GM21360 (cell line): ENCODE data around the gene ARHGEF1.
"Not testable (repeated sequence)": the region's sequence is repeated elsewhere in the genome, so short reads cannot be mapped to it uniquely, and the experiment has no call there.

ENCODE experiments used
- ATAC-seq: cut with Tn5 transposase; IDR thresholded peaks from one replicate; pipeline ENCODE4 v1.9.1; 2021; ENCODE audit warnings: mild to moderate bottlenecking, moderate library complexity; ENCODE audit not compliant: unreplicated experiment

The ARHGEF1 gene

DNA sequence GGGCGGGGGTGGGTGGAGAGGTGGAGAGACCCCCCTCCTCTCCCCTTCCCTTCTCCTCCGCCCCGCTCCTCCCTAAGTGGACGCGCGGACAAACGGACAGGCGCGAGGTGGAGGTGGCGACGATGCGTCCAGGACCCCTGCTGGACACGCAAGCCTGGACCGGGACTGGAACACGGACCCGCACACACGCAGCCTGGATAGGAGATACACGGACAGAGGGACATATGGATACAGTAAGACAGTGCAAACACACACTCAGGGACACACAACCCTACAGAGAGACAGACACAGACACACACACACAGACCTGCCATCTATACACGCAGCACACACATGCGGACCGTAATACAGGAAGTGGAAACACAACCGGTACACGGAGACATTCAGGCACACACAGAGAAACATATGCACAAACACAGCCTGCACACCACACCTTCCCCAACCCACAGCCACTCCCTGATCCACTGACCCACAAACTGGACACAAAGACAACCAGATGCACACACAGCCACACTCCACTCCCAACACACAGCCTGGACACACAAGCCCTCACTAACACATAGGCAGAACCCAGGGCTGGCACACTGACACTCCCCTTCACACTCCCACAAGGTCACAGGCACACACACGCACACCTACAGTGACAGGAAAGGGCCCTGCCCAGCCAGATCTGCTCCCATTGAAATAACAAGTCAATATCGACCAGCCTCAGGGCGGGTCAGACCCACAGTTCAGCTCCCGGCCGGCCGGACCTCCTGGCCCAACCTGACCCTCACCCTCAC lies 46.0 kb downstream of the ARHGEF1 start:
- no peak for ATAC-seq

DNA sequence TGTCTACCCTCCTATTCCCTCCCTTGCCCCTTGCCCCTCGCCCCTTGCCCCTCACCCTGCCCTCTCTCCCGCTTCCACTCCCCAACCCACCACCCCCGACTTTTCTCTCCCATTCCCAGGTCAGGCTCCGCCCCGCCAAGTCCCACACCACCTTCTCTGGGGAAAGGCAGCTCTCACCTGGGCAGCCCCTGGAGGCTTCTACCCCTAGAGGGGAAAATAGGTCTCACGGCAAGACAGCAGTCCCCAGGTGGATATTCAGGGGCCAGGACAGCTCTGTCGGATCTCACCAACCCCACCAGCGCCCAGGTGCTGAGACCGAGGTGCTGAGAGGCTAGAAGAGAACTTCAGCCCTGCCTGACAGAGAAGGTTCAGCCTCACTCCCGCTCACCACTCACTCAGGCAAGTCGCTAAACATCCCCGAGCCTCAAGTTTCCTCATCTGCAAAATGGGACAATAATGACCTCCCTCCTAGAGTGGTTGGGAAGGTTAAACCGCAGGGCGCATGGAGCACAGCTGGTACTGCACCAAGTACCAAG lies 46.6 kb downstream of the ARHGEF1 start:
- no peak for ATAC-seq

DNA sequence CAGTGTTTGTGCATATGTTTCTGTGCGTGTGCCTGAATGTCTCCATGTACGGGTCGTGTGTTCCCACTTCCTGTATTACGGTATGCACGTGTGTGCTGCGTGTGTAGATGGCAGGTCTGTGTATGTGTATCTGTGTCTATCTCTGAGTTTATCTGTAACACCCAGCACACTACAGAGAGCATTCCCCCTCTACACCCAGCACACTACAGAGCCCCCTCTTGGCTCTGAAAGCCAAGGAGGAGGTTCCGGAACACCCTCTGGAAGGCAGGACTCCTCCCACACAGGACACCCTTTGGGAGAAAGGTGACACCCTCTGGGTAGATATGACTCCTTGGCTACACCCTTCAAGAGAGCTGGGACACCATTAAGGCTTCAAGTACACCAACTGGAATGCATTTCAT lies 47.3 kb downstream of the ARHGEF1 start:
- no peak for ATAC-seq

DNA sequence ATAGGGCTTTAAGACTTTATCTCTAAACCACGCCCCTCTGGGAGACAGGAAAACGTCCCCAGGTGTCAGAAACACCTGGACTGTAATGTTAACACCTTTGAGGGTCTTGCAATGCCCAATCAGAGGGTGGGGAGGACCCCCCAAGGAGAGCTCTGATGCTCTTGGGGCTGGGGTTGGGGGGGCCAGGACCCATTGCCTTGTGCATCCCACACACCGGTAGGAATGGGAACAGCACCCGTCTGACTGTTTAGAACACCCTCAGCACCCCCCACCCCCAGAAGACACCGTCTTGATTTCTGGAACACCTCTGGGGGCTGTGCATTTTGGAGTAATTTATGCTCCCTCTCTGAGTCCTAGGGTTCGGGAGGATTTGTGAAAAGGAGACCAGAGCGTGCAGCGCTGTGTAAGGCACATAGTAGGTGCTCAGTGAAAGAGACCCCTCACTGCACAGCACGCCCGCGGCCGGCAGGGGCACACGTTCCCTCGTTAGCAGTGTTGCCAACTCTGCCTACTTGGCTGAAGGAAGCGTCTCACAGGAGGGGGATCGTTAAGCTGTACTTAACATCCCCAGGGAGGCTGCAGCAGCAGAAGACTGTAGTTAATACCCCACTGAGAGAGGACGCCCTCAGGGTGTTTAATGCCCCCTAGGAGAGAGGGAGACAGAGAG lies 48.1 kb downstream of the ARHGEF1 start:
- ATAC-seq = no peak

DNA sequence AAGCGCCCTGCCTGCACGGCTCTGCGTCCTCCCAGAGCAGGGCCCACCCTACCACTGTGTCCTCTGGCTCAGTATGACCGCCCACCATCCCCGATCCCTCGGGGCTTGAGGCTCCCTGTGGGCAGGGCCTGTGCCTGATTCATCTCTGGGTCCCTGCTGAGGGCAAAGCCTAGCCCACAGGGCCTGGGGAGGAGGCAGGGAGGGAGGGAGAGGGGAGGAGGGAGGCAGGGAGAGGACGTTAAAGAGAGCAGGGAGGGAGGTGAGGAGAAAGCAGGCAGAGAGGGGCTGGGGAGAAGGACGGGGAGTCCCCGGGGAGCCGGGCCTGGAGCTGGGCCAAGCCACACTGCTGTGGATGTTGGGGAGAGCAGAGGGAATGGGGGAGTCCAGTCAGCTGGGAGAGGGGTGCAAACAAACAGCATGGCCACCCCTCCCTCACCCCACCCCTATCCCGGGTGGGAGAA lies 49.3 kb downstream of the ARHGEF1 start:
- no peak for ATAC-seq

DNA sequence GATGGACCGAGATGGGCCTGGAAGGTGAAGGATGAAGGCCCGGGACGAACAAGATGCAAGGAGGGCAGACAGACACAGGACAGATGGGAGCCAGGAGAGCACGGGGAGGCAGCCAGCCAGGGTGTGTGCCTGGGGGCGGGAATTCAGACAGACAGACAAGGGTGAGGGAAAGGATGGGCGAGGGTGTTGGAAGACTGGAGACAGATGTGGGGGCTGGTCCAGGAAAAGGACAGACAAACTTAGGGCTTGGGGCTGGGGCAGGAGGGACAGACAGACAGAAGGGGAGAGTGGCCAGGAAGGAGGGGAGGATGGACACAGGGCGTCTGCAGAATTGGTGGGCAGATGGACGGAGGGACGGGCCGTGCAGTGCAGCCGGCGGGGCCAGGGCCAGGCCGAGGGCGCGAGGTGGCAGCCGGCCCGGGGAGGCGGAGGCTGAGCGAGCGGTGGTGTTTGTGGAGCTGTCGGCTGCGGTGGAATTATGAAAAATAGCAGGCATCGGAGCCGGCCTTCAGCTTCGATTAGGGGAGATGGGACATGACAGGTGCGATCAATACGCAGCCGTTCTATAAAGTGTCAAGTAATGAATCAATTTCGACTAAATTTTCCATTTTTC lies 49.8 kb downstream of the ARHGEF1 start:
- ATAC-seq = no peak

DNA sequence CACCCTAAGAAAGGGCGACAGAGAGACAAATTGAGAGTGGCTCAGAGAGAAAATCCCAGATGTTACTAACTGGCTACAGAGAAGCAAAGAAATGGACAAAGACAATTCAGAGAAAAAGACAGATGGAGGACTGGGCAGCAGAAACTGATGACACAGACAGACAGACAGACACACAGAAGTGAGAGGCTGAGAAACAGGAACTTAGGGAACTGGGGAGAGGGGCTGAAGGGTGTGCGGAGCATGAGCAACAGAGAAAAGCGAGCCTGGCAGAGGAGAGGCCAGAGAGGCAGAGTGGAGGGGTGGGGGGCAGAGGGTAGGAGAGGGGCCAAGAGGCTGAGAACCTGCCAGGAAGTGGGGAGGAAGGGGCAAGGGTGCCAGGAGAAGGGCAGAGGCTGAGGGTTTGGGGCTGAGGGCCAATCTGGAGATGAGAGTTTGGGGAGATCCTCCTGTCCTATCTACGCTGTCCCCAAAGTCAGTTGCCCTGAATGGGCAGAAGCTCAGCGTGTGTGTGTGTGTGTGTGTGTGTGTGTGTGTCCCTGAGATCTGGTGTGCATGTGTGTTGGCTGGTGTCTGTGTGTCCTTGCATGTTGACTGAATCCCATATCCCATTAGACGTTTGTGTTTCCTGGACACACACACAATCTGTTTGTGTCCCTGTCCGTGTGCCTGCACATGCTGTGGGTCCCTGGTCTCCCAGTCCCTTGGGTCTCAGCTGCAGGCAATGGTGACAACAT lies 50.9 kb downstream of the ARHGEF1 start:
- no peak for ATAC-seq

DNA sequence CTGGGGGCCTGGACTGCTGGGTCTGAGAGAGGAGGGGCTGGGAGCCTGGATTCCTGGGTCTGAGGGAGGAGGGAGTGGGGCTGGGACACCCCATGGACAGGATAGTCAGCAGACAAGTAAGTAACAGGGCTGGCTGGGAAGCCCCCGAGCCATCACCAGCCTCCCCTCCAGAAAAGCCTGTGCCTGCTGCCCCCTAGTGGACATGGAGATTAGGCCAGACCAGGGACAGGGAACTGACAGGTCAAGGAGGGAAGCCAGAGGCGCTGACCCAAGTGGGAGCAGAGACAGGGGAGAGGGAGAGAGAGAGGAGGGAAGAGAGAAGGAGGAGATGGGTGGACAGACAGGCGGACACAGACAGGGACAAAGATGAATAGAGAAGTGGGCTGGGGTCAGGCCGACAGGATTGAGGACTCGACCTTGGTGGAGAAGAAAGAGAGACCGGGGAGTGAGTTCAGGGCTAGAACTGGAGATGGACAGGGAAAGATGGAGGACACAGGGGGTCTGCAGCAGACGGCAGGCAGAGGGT lies 51.9 kb downstream of the ARHGEF1 start:
- no peak for ATAC-seq

DNA sequence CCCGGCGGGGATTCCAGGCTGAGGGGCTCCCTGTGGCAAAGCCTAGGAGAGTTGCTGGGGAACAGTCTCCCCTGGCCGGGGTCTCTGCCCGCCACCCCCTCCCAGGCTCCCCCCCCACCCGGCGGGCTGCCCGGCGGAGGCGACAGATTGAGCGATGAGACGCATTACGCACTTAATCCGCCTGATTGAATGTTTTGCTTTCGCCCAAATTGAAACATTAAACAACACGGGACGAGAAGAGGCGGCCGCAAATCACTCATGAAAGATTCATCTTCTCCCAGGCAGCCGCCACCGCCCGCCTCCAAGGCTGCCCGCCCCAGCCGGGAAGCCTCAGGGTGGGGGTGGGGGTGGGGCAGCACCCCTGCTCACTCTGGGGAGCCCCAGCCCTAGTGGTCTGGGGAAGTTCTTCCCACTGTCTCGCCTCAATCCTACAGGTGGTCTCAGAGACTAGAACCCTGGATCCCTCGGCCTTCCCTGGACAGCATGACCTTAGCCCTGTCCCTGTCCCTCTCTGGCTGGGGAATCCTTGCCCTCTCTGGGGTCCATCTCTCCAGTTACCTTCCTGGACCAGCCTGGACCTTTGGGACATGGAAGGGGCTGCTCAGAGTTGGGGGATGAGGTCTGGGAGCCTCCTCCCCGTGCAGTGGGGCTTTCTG lies 52.9 kb downstream of the ARHGEF1 start:
- no peak for ATAC-seq

DNA sequence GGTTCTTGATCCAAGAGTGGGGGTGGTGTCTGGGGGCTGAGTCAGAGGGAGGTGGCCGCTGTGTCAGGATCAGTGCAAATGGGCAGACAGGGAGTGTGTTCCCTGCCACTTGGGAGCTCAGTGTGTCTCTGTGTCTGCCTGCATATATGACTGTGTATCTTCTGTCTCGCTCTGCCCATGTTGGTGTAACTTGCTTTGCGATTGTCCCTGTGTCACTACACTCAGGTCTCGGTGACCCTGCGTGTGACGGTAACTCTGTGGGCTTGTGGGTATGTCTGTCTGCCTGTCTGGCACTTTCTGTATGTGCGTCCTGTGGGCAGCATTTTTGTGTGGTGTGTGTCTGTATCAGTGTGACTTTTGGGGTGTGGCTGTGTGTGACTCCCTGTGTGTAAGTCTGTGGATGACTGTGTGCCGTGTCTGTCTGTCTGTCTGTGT lies 53.4 kb downstream of the ARHGEF1 start:
- no peak for ATAC-seq

DNA sequence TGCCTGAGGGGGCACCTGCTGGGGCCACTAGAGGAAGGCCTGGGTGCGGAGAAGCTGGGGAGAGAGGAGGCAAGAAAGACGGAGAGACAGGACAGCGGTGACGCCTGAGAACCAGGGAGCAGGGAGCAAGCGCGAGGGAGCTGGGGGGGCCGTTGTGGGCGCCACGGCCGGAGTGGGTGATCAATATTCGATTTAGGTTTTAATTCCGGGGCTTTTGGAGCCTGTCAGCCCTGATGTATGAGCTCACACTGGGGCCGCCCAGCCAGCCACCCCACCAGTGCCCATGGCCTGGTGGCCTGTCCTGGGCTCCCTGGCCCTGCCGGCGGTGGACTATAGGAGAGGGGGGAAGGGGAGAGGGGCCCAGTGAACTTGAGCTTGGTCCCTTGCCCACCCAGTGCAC lies 54.0 kb downstream of the ARHGEF1 start:
- ATAC-seq = no peak

DNA sequence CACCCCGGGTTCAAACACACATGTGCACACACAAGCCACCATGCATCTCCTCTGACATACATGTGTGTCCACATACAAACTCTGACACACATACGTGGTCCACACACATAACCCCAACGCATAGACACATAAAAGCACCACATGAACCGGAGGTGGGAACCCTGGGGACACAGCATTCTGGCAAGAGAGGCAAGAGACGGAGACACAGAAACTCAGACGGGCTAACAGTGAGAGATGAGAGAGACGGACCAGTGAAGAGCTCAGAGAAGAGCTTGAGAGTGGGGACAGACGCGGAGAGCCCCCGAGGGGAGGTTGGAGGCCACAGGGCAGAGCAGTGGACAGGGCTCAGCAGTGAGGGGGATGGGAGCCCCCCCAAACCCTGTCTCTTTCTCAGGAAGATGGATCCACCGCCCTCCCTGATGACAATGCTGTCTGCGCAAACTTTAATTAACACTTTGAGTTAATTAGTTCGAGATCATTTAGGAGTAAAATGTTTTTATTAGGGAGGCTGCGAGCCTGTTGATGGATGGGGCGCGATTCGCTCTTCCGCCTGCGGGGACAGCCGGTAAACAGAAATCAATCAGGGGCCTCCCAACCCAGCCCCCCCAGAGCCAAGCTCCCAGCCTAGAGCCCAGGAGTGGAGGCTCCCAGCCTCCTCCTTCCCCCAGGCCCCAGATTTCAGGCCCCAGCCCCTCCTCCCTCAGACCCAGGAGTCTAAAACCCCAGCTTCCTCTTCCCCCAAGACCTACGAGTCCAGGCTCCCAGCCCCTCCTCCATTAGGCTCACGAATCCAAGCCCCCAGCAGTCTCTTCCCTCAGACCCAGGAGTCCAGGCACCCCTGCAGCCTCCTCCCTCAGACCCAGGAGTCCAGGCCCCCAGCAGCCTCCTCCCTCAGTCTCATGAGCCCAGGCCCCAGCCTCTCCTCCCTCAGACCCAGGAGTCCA lies 54.8 kb downstream of the ARHGEF1 start:
- no peak for ATAC-seq

DNA sequence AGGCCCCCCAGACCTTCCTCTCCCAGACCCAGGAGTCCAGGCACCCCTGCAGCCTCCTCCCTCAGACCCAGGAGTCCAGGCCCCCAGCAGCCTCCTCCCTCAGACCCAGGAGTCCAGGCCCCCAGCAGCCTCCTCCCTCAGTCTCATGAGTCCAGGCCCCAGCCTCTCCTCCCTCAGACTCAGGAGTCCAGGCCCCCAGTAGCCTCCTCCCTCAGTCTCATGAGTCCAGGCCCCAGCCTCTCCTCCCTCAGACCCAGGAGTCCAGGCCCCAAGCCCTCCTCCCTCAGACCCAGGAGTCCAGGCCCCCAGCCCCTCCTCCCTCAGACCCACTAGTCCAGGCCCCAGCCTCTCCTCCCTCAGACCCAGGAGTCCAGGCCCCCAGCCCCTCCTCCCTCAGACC lies 56.2 kb downstream of the ARHGEF1 start:
- ATAC-seq = not testable (repeated sequence)

DNA sequence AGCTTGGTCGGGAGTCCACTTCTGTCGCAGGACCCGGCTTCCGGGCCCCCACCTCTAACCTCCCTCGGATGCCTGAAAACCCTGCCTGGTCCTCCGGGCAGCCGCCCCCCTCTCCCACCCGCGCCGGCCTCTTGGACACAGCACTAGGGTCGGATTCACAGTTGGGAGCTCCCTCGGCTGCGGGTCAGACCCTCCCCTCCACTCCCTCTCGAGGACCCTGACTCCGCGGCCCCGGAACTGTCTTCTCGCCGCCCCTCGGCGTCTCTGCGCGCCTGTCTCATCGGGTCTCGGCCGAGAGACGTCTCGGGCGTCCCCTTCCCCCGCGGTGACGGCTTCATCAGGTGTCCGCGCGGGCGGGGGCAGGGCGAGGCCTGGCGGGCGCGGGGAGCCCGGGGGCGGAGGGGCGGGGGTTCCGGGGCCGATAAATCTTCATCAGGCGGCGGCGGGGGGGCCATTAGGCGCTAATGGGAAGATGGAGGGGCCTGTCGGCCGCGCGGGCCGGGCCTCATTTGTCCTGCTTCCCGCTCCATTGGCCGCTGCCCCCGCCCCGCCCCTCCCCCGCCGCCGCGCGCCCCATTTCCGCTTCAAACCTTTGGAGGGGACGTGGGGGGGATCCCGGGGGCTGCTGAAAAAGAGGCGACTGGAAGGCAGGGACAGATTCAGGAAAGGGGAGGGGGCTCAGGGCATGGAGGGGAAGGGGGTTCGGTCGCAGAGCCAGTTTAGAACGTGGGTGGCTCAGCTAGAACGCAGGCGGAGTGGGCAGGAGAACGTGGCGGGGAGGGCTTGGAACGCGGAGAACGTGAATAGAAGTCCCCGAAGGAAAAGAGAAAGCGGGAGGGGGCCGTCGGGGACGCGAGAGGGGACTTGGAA lies 57.1 kb downstream of the ARHGEF1 start:
- ATAC-seq = no peak

DNA sequence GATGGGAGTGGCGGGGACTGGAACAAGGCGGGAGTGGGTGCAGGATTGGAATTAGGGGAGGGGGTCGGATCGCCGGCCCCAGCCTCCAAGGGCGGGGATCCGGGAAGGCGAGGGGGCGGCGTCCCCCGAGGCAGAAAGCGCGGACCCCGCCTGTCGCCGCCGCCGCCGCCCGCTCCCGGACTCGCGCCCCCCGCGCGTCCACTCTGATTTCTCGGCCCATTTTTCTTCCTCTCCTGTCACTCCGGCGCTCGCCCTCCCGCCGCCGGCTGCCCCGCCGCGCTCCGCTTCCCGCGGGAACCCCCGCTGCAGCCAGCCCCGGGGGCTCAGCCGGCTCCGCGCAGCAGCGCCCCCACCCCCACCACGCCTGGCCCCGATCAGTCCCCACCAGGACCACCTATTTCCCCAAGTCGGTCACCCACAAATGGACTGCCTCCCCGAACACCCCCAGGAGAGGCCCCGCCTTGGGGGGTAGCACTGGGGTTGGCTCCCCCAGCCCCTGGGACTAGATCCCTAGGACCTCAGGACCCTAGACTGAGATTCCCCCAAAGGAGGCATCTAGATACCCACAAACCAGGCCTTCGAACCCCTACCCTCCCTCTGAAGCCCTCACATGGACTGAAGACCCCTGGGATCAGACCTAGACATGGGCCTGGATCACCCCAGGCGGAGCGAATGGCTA lies 57.9 kb downstream of the ARHGEF1 start:
- ATAC-seq = no peak

DNA sequence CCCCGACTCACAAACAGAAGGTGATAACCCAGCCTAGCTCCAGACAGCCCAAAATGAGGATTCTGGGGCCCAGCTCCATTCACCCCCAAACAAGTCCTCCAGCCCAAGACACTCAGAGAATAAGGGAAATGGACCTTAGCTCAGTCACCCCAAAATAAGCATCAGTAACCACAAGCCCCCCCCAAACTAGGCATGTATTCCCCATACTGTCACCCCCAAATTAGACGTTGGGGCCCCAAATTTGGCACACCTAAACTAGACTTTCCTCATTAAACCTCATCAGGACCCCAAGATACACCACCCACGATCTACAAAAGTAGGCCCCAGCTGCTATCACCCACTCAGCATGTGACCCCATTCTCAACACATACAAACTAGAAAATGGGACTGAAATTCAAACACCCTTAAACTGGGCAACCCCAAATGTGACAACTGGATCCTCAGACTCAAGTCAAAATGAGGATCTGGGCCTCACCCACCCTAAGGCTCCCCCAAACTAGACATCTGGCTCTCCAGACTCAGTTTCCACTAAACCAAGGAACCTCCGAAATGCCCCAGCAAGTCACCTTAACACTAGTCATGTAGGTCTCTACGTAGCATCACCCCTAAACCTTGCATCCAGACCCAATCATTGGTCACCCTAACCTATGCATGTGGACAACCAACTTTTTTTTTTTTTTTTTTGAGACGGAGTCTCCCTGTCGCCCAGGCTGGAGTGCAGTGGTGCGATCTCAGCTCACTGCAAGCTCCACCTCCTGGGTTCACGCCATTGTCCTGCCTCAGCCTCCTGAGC lies 58.6 kb downstream of the ARHGEF1 start:
- no peak for ATAC-seq

DNA sequence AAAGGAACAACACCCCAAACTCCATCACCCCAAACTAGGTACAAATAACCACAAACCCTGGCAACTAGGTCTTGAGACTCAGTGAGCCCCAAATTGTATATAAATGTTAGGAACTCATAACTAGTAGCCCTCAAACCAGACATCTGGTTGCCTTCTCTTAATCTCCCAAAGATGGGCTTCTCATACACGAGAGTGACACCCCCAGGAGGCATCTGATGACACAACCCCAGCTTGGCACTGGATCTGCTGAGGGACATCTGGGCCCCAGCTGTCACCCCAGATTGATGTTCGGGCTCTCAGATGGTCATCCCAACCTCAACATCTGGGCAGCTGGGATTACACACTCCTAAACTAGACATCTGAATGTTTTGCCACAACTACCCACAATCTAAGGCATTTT lies 61.4 kb downstream of the ARHGEF1 start:
- ATAC-seq = no peak
